Stomach (tissue), 4 donors: ENCODE results near the gene ABI3BP.

Experiments used
- EP300 ChIP-seq: sonication (generic); formaldehyde crosslinking; IDR thresholded peaks from one replicate; pipeline ENCODE4 v1.6.1; 2017; ENCODE audit warnings: antibody characterized with exemption
- POLR2A ChIP-seq, 4 donors: fragments of 450-650 bp; IDR thresholded peaks; one replicate each; pipeline ENCODE4 v1.6.1; 2016; ENCODE audit warnings: antibody characterized with exemption in 4 of 4, control low read depth in 2 of 4, mild to moderate bottlenecking in 1 of 4, moderate library complexity in 1 of 4
- POLR2AphosphoS5 ChIP-seq, 3 donors: sonication (generic); formaldehyde crosslinking; IDR thresholded peaks; one replicate each; pipeline ENCODE4 v1.6.1; 2016; ENCODE audit warnings: antibody characterized with exemption in 3 of 3
- TF ChIP-seq, protein P1 (sequence below), 7 experiments: fragments of 450-650 bp in 4 of 7; fragments of 200-600 bp in 3 of 7; sonication (generic) in 3 of 7; IDR thresholded peaks; one replicate each; pipeline ENCODE4 v1.5.1; 2016 to 2019; ENCODE audit warnings: antibody characterized with exemption in 7 of 7, control low read depth in 2 of 7, mild to moderate bottlenecking in 1 of 7

DNA sequence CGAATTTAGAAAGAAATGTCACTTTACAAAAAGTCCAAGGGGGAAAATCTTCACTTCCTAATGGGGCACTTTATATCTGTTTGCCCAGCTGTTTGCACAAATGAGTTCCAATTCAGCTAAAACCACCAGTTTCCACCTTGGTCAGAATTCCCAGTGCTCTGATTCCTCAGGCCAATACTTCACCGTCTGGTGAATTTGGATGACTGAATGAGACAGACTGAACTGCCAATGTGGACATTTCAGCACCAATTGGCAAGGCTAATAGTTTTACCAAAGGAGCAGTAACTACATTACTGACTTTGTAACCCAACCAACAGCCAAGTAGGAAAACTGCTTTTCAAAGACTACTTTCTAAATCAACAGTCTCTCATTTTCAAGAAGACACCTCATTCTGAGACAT is 51.8 kb downstream of the ABI3BP start:
- TF ChIP-seq EP300 (no peak), POLR2A (IDR thresholded peaks at IDR 0.05) (no peak), POLR2AphosphoS5 (IDR thresholded peaks at IDR 0.05) (no peak)
- TF ChIP-seq, protein P1, sequence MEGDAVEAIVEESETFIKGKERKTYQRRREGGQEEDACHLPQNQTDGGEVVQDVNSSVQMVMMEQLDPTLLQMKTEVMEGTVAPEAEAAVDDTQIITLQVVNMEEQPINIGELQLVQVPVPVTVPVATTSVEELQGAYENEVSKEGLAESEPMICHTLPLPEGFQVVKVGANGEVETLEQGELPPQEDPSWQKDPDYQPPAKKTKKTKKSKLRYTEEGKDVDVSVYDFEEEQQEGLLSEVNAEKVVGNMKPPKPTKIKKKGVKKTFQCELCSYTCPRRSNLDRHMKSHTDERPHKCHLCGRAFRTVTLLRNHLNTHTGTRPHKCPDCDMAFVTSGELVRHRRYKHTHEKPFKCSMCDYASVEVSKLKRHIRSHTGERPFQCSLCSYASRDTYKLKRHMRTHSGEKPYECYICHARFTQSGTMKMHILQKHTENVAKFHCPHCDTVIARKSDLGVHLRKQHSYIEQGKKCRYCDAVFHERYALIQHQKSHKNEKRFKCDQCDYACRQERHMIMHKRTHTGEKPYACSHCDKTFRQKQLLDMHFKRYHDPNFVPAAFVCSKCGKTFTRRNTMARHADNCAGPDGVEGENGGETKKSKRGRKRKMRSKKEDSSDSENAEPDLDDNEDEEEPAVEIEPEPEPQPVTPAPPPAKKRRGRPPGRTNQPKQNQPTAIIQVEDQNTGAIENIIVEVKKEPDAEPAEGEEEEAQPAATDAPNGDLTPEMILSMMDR (IDR thresholded peaks at IDR 0.05), result no peak
